ENCODE results near the gene SLC9A3.

The SLC9A3 gene

DNA sequence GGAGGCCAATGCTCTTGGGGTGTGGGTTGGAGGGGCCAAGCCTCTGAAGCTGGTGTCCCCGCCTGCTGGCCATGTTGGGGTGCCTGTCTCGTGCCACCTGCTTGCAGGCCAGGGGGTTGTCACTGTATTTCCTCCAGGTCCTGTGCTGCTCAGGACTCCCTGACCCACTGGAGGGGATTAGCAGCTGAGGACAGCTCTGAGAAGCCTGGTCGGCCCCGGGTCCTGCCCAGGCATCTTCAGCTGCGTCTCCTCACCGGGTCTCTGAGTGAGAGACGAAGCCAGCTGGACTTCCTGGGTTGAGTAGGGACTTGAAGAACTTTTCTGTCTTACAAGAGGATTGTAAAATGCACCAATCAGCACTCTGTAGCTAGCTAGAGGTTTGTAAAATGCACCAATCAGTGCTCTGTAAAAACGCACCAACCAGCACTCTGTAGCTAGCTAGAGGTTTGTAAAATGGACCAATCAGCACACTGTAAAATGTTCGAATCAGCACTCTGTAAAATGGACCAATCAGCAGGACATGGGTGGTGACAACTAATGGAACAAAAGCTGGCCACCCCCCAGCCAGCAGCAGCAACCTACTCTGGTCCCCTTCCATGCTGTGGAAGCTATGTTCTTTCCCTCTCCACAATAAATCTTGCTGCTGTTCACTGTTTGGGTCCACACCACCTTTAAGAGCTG is 20.6 kb upstream of the SLC9A3 start:
- TF ChIP-seq NFIC (IDR thresholded peaks at IDR 0.05) (no peak), CEBPB (IDR thresholded peaks at IDR 0.05) (no peak), CREB1 (IDR thresholded peaks at IDR 0.05; ENCODE audit: low read depth) (no peak), FOXM1 (IDR thresholded peaks at IDR 0.05; ENCODE audit: borderline replicate concordance, low read depth) (no peak), YY1 (IDR thresholded peaks at IDR 0.05; ENCODE audit: low read depth) (no peak), RAD21 (IDR thresholded peaks at IDR 0.05; ENCODE audit: low read depth) (no peak), TCF12 (IDR thresholded peaks at IDR 0.05; ENCODE audit: low read depth) (no peak), ZBTB7A (IDR thresholded peaks at IDR 0.05; ENCODE audit: low read depth) (no peak), EP300 (IDR thresholded peaks at IDR 0.05; ENCODE audit: borderline replicate concordance) (no peak), TAF1 (IDR thresholded peaks at IDR 0.05; ENCODE audit: low read depth) (no peak), EGR1 (IDR thresholded peaks at IDR 0.05) (no peak), TEAD4 (IDR thresholded peaks at IDR 0.05) (no peak)
- TF ChIP-seq, protein P1, sequence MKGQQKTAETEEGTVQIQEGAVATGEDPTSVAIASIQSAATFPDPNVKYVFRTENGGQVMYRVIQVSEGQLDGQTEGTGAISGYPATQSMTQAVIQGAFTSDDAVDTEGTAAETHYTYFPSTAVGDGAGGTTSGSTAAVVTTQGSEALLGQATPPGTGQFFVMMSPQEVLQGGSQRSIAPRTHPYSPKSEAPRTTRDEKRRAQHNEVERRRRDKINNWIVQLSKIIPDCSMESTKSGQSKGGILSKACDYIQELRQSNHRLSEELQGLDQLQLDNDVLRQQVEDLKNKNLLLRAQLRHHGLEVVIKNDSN (IDR thresholded peaks at IDR 0.05): no peak
- TF ChIP-seq, protein P2, sequence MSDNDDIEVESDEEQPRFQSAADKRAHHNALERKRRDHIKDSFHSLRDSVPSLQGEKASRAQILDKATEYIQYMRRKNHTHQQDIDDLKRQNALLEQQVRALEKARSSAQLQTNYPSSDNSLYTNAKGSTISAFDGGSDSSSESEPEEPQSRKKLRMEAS (IDR thresholded peaks at IDR 0.05): no peak
- TF ChIP-seq, protein P3, sequence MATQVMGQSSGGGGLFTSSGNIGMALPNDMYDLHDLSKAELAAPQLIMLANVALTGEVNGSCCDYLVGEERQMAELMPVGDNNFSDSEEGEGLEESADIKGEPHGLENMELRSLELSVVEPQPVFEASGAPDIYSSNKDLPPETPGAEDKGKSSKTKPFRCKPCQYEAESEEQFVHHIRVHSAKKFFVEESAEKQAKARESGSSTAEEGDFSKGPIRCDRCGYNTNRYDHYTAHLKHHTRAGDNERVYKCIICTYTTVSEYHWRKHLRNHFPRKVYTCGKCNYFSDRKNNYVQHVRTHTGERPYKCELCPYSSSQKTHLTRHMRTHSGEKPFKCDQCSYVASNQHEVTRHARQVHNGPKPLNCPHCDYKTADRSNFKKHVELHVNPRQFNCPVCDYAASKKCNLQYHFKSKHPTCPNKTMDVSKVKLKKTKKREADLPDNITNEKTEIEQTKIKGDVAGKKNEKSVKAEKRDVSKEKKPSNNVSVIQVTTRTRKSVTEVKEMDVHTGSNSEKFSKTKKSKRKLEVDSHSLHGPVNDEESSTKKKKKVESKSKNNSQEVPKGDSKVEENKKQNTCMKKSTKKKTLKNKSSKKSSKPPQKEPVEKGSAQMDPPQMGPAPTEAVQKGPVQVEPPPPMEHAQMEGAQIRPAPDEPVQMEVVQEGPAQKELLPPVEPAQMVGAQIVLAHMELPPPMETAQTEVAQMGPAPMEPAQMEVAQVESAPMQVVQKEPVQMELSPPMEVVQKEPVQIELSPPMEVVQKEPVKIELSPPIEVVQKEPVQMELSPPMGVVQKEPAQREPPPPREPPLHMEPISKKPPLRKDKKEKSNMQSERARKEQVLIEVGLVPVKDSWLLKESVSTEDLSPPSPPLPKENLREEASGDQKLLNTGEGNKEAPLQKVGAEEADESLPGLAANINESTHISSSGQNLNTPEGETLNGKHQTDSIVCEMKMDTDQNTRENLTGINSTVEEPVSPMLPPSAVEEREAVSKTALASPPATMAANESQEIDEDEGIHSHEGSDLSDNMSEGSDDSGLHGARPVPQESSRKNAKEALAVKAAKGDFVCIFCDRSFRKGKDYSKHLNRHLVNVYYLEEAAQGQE (IDR thresholded peaks at IDR 0.05; ENCODE audit: low read depth): no peak

DNA sequence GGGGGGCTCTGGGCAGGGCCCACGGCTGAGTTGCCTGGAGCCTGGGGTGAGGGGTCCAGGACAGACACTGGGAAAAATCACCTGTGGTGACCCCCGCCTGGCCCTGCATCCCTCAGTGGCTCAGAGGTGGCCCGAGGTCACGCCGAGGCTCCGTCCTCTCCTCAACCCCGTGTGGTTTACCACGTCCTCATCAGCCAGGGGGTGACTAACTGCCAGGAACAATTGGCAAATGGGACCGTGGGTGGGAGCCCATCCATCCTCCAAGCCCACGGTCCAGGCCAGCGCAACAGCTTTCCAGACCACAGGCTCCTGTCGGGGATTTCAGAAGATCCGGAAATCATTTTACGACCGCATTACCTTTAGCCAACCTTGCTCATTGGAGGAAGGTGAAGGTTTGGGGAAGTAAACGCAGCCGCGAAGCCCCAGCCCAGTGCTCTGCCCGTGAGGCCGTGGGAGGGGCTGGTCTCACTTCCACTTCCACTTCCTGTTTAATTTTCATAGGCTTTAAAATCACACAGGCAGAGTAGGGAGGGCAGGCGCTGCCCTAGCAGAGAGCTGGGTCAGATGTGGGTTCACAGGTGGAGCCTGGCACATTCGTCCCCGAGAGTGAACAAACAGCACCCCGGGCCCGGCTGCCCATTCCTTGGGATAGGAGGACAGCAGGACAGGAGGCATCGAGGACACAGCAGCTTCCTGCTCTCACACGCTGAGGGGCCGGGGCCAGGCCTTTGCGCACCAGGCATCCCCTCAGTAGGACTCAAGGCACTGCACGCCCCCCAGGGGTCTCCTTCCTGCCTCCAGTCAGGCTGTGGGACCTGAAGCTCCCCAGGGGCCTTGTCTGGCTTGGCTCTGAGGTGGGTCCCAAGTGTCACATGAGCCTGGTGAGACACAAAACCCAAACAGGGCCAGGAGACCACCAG is 19.8 kb upstream of the SLC9A3 start:
- TF ChIP-seq FOXM1 (IDR thresholded peaks at IDR 0.05; ENCODE audit: borderline replicate concordance, low read depth) (no peak), CREB1 (IDR thresholded peaks at IDR 0.05; ENCODE audit: low read depth) (no peak), EGR1 (IDR thresholded peaks at IDR 0.05) (no peak), NFIC (IDR thresholded peaks at IDR 0.05) (no peak), TEAD4 (IDR thresholded peaks at IDR 0.05) (no peak)
- TF ChIP-seq, protein P2 (IDR thresholded peaks at IDR 0.05): no peak
- TF ChIP-seq, protein P3 (IDR thresholded peaks at IDR 0.05; ENCODE audit: low read depth): no peak

DNA sequence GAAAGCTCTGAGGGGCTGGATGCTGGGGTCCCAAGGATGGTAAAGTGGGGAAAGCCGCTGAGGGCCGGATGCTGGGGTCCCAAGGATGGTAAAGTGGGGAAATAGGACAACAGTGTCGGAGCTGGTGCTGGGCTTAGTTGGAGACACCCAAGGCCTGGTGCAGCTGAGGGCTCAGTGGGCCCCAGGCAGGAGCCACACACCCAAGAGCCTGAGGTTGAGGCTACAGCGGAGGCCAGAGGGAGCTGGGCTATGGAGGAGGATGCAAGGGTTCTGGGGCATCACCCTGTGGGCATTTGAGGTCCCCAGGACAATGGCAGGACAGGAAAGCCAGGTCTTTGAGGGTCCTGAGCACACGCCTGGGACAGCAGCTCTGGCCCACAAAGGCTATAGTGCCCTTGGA is 19.1 kb upstream of the SLC9A3 start:
- TF ChIP-seq, protein P2 (IDR thresholded peaks at IDR 0.05): no peak
- TF ChIP-seq CREB1 (IDR thresholded peaks at IDR 0.05; ENCODE audit: low read depth): no peak
- TF ChIP-seq RAD21 (IDR thresholded peaks at IDR 0.05; ENCODE audit: low read depth): no peak
- TF ChIP-seq, protein P1 (IDR thresholded peaks at IDR 0.05): no peak
- TF ChIP-seq YY1 (IDR thresholded peaks at IDR 0.05; ENCODE audit: low read depth): no peak
- no peak for TF ChIP-seq ZBTB7A (IDR thresholded peaks at IDR 0.05; ENCODE audit: low read depth)
- TF ChIP-seq, protein P3 (IDR thresholded peaks at IDR 0.05; ENCODE audit: low read depth): no peak
- TF ChIP-seq TEAD4 (IDR thresholded peaks at IDR 0.05): no peak
- no peak for TF ChIP-seq TCF12 (IDR thresholded peaks at IDR 0.05; ENCODE audit: low read depth)
- TF ChIP-seq TAF1 (IDR thresholded peaks at IDR 0.05; ENCODE audit: low read depth): no peak
- TF ChIP-seq FOXM1 (IDR thresholded peaks at IDR 0.05; ENCODE audit: borderline replicate concordance, low read depth): no peak
- no peak for TF ChIP-seq EP300 (IDR thresholded peaks at IDR 0.05; ENCODE audit: borderline replicate concordance)
- TF ChIP-seq EGR1 (IDR thresholded peaks at IDR 0.05): no peak
- no peak for TF ChIP-seq NFIC (IDR thresholded peaks at IDR 0.05)
- no peak for TF ChIP-seq CEBPB (IDR thresholded peaks at IDR 0.05)

Measured in Ishikawa (cell line).